NCI-H146 treated with DMSO at 0.1 percent for 48 hours (cell line): ENCODE measurements around the gene PAK1.

Experiments
- DNase-seq: peaks from one replicate; lab custom pipeline; 2025; ENCODE audit not compliant: unreplicated experiment; lab: John Stamatoyannopoulos, UW

Gene PAK1

GRCh38 chr11:77438487-77438886 lies 35.4 kb downstream of the PAK1 start:
- DNase-seq = no peak

DNA sequence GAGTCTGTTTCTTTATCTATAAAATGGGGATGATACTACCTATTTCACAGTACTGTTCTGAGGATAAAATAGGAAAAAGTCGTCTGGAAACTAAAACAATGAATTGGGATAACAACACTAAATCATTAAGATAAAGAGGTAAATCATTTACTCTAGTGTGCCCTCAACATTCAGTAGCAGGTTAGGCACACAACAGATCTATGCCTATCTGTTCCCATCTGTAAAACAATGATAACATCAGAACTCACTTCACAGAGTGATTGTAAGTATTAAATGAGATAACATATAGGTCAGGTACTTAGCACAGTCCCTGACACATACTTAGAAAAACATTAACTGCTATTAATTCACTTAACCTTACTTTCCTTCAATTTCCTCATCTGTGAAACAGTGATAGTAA lies 36.9 kb downstream of the PAK1 start:
- no peak for DNase-seq

GRCh38 chr11:77436506-77436905 lies 37.4 kb downstream of the PAK1 start:
- DNase-seq = no peak

GRCh38 chr11:77435972-77436371 lies 37.9 kb downstream of the PAK1 start:
- DNase-seq = no peak

DNA sequence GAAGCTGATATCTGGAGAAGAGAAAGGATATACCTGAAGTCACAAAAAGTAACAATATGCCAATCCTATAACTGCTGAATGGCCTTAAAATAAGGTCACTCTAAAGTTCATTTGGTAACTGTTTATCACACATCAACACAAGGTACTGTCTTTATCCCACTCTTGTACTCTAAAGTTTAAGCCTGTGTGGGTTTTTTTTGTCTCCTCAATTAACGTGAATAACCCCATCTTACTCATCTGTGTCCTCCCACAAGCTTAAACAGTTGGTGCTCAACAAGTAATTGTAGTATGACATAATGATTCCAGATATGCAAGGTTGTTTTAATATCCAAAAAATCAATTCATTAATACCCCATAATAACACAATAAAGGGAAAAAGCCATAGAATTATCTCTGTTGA lies 42.1 kb downstream of the PAK1 start:
- DNase-seq = no peak

GRCh38 chr11:77428598-77428997 lies 45.3 kb downstream of the PAK1 start:
- no peak for DNase-seq

DNA sequence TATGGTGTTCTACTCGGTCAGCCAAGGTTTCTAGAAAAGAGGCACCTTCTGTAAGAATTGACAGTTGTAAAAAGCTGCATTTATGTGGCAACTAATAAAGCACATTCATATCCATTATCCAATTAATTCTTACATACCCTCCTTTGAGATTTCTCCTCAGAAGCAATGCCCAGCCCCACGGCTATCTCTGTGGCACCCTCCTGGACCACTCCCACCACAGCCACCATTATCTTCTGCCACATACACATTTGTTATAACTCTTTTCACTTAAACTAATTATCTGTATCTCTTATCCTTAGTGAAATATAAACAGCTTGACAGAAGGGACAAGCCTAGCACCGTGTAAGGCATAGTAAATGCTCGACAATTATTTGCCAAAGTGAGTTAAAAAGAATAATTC lies 48.5 kb downstream of the PAK1 start:
- no peak for DNase-seq

GRCh38 chr11:77424644-77425043 lies 49.2 kb downstream of the PAK1 start:
- no peak for DNase-seq

GRCh38 chr11:77423624-77424023 lies 50.3 kb downstream of the PAK1 start:
- DNase-seq = no peak

GRCh38 chr11:77422687-77423086 lies 51.2 kb downstream of the PAK1 start:
- DNase-seq = no peak

- no peak for DNase-seq
Measured at GRCh38 chr11:77421041-77421723, 52.7 kb downstream of the PAK1 start.

GRCh38 chr11:77418971-77419597 lies 54.8 kb downstream of the PAK1 start:
- no peak for DNase-seq

GRCh38 chr11:77418155-77418970 lies 55.5 kb downstream of the PAK1 start:
- DNase-seq = no peak

DNA sequence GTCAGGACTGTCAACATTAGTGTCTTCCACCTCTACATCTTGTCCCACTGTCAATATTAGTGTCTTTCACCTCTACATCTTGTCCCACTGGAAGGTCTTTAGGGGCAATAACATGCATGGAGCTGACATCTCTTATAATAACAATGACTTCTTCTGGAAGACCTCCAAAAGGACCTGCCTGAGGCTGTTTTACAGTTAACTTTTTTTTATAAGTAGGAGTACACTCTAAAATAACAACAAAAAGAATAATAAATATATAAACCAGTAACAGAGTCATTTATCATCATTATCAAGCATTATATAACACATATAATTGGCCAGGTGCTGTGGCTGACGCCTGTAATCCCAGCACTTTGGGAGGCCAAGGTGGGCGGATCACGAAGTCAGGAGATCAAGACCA lies 57.5 kb downstream of the PAK1 start:
- DNase-seq = no peak

DNA sequence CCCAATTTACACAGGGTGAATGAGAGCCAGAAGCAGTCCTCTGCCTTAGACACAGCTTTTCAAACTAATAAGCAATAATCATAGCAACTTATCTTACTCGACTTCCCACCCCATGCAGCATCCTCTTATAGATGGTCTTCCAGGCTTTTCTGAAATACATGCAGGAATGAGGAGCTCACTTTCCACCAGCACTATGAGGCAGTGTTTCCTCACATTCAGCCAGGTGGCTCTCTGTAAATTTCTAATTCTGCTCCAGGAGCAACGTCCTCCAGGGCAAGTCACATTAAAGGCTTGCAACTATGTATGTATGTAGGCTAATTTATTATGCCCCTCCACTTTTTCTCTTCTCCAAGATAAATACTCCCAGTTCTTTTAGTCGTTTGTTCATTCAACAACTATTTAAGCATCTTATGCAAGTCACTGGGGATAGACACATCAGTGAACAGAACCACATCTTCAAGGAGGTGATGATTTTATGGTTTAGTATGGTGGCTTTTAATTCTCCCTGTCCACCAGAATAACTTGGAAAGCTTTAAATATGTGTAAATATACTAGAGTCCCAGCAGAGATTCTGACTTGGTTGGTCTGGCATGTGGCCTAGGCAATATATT lies 59.9 kb downstream of the PAK1 start:
- no peak for DNase-seq

- DNase-seq = no peak
Measured at GRCh38 chr11:77412814-77413213, 61.1 kb downstream of the PAK1 start.

DNA sequence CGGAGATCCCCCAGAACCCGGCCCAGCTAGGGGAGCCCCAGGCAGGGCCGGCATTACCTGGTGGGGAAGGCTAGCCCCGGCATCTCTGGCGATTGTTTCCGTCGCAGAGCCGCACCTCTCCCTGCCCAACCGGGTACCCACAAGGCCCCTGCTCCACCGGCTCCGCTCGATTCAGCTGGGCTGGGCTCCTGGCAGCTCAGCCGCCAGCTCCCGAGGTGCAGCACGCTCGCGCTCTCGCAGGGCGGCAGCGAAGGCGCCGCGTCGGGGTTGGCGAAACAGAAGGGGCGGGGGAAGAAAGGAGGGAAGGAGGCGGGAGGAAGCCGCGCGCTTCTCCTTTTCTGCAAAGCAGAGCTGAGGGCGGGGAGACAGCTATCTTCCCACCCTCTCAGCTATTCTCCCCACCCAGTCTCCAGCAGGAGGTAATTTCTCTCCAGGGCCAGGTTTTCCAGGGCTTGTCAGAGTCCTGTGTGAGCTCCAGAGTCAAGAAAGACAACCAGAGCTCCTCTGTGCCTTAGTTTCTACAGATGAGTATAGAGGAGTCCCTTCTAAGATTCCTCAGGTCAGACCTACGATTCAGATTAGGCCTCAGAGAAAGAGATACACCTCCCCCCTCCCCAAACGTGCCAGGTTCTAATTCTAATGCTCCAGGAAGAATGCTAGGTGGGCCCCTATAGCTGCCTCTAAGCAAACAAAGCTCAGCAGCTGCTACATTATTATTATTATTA lies 62.0 kb downstream of the PAK1 start:
- peak; percentile 17 for DNase-seq

DNA sequence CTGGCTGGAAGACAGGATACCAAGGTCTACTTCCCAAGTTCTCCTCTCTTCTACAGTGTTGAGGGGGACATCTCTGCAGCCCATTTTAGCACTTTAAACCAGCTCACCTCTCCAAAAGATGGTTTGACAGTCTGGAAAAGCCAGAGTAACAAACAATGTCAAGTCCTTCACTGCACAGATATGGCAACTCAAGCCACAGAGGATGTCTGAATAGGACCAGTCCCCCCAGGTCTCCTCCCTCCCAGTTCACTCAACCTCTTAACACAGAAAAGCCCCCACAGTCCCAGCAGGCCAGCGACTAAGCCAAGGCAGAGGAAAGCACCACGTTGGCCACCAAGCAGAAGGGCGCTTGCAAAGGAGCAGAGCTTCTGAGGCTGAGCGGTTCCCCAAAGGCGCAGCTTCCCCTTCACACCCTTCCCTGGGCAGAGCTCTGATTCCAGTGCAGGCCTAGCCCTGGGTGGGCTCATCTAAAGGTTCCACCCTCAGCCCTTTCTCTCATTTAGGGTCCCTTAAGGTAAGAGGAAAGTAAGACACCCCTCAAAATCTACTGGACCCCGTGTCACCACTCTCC lies 62.7 kb downstream of the PAK1 start:
- no peak for DNase-seq

DNA sequence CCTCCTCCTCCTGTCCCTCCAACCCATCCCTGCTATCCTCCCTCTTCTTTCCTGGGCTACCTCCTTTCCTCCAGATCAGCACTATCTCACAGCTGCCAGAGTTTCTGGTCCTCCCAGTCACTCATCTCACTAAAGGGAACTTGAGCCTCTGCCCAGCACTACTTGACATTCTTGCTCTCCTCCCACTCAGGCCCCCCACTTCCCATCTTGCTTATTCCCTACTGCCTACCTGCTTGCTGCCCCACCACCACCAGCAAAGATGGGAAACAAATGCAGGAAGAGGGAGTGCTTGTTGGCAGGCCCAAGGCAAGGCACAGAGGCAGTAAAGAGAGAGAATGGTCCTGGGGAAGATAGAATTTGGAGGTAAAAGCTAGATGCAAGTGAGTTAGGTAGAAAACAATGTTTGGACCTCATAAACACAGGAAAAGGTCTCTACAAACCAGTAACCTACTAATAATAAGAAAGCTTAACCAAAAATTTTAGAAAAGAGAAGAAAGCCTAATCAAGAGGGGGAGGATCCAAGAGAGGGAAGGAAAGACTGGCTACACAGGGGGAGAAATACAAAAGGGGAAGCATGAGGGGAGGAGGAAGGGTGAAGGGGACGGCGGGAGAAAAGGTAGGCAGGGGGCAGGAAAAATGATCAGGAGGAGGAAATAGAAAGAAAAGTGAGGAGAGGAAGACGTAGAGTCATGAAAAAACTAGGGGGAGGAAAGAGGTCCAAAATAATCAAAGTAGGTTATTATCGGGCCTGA lies 63.6 kb downstream of the PAK1 start:
- no peak for DNase-seq

DNA sequence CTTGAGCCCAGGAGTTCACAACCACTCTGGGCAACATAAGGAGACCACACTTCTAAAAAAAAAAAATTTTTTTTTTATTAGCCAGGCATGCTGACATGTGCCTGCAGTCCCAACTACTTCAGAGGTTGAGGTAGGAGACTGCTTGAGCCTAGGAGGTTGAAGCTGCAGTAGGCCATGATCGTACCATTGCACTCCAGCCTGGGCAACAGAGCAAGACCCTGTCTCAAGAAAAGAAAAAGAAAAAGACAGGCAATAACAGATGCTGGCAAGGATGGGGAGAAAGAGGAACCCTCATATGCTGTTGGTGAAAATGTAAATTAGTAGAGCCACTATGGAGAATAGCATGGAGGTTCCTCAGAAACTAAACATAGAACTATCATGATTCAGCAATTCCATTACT lies 64.8 kb downstream of the PAK1 start:
- no peak for DNase-seq
